ENCODE data around the gene SOX15.

Gene SOX15

GRCh38 chr17:7583253-7584109, 6.4 kb downstream of the SOX15 start, which contains the start of gene MPDU1:
TSS of gene MPDU1 (plus strand) at chr17:7583852. CDS start at chr17:7583863, 11 bp downstream.
- no peak for TF ChIP-seq CTCF (IDR thresholded peaks at IDR 0.05)

GRCh38 chr17:7582396-7583252, 7.3 kb downstream of the SOX15 start:
- TF ChIP-seq CTCF (IDR thresholded peaks at IDR 0.05), result 0 out of 2 replicates have a peak, but pooled peaks have one; percentile 13

GRCh38 chr17:7580604-7581575, 9.0 kb downstream of the SOX15 start:
- TF ChIP-seq CTCF (IDR thresholded peaks at IDR 0.05), result no peak

- no peak for TF ChIP-seq CTCF (IDR thresholded peaks at IDR 0.05)
These were observed 9.9 kb downstream of the SOX15 start for GRCh38 chr17:7579834-7580603.

- TF ChIP-seq CTCF (IDR thresholded peaks at IDR 0.05), result no peak
These were observed 10.7 kb downstream of the SOX15 start, which contains the start of gene CD68 for GRCh38 chr17:7579001-7579833. TSS of gene CD68 (plus strand) at chr17:7579638. CDS start at chr17:7579678, 40 bp downstream.

All from LNCAP (cell line).